Fibroblast of gingiva (primary cell): ENCODE data around the gene HAGHL.
"Not testable (repeated sequence)": the region's sequence is repeated elsewhere in the genome, so short reads cannot be mapped to it uniquely, and the experiment has no call there.

Experiments used
- DNase-seq: peaks from one replicate; pipeline ENCODE4 v3.0.0-alpha.2; 2011; ENCODE audit warnings: low read depth

Gene HAGHL

GRCh38 chr16:734981-735881 is 8.3 kb downstream of the HAGHL start:
- no peak for DNase-seq

GRCh38 chr16:735982-736453 is 9.1 kb downstream of the HAGHL start:
- no peak for DNase-seq

GRCh38 chr16:736936-737481 is 10.1 kb downstream of the HAGHL start:
- DNase-seq: no peak

- no peak for DNase-seq
These were observed 12.9 kb downstream of the HAGHL start for GRCh38 chr16:739560-740458.

- DNase-seq: no peak
These were observed 13.5 kb downstream of the HAGHL start for GRCh38 chr16:740459-740763.

- peak; percentile 91 for DNase-seq
These were observed 14.0 kb downstream of the HAGHL start, which contains the start of gene CIAO3 for GRCh38 chr16:740764-741505. TSS of gene CIAO3 (minus strand) at chr16:740997. CDS start at chr16:740985, 12 bp downstream.

GRCh38 chr16:741986-742629 is 15.2 kb downstream of the HAGHL start:
- DNase-seq: no peak

GRCh38 chr16:742894-743293 is 16.0 kb downstream of the HAGHL start:
- DNase-seq: not testable (repeated sequence)

- DNase-seq: no peak
These were observed 17.0 kb downstream of the HAGHL start for GRCh38 chr16:743794-744500.

GRCh38 chr16:745739-746138 is 18.8 kb downstream of the HAGHL start:
- DNase-seq: no peak

- DNase-seq: no peak
These were observed 19.7 kb downstream of the HAGHL start for GRCh38 chr16:746637-747036.

GRCh38 chr16:747978-748746 is 21.3 kb downstream of the HAGHL start:
- DNase-seq: no peak

- DNase-seq: peak; percentile 86
These were observed 22.1 kb downstream of the HAGHL start for GRCh38 chr16:749010-749409.

GRCh38 chr16:750485-750884 is 23.6 kb downstream of the HAGHL start:
- no peak for DNase-seq

- DNase-seq: no peak
These were observed 24.5 kb downstream of the HAGHL start for GRCh38 chr16:751152-752006.

- no peak for DNase-seq
These were observed 25.1 kb downstream of the HAGHL start for GRCh38 chr16:752007-752312.

- not testable (repeated sequence) for DNase-seq
These were observed 27.3 kb downstream of the HAGHL start for GRCh38 chr16:754121-754607.

GRCh38 chr16:754656-755055 is 27.8 kb downstream of the HAGHL start:
- no peak for DNase-seq

- DNase-seq: no peak
These were observed 29.5 kb downstream of the HAGHL start for GRCh38 chr16:756428-756827.
